Mononuclear cell (primary cell): Measurements from ENCODE around the gene NRP2. TPM values are rescaled to one million over a fixed set of nuclear protein-coding genes. Genes with fewer than 3 reads are reported as not detected.

Experiments used
- H3K27me3 ChIP-seq: 2 replicates; pipeline ENCODE4 v1.6.0; 2011; ENCODE audit warnings: low read length, control low read depth; ENCODE audit not compliant: insufficient read depth
- H3K4me1 ChIP-seq: 2 replicates; pipeline ENCODE4 v1.5.1; 2011; ENCODE audit warnings: mild to moderate bottlenecking, low read length, control low read depth; ENCODE audit not compliant: insufficient read depth
- H3K4me3 ChIP-seq: 2 replicates; pipeline ENCODE4 v1.5.1; 2011; ENCODE audit warnings: mild to moderate bottlenecking, low read length, moderate library complexity
- H3K9me3 ChIP-seq: 2 replicates; pipeline ENCODE4 v1.5.1; 2011; ENCODE audit warnings: low read depth, mild to moderate bottlenecking, control low read depth, low read length
- total RNA-seq: library from RNA; depleted of rRNA; stranded (reverse); fragments of >200 nt; gene quantifications from one replicate; pipeline ENCODE4 v1.2.3, GENCODE V29; 2012

The NRP2 gene
- total RNA-seq, 1 donor, result 7.5 TPM

GRCh38 chr2:205768815-205769494 lies 86.7 kb downstream of the NRP2 start:
- Histone ChIP-seq H3K4me3 (no peak overlapping the region), H3K27me3 (peaks cover 8% of the 10 kb centered on the region), H3K4me1 (peaks cover 3% of the 10 kb centered on the region), H3K9me3 (no peaks in the 10 kb centered on the region)

GRCh38 chr2:205769495-205769850 lies 87.2 kb downstream of the NRP2 start:
- Histone ChIP-seq H3K9me3 (no peaks in the 10 kb centered on the region), H3K4me1 (peaks cover 3% of the 10 kb centered on the region), H3K27me3 (peaks cover 4% of the 10 kb centered on the region), H3K4me3 (no peak overlapping the region)

GRCh38 chr2:205769879-205770278 lies 87.6 kb downstream of the NRP2 start:
- H3K4me1 ChIP-seq, result peaks cover 3% of the 10 kb centered on the region
- peaks cover 4% of the 10 kb centered on the region for H3K27me3 ChIP-seq
- H3K9me3 ChIP-seq, result no peaks in the 10 kb centered on the region
- H3K4me3 ChIP-seq, result no peak overlapping the region

GRCh38 chr2:205770577-205770976 lies 88.3 kb downstream of the NRP2 start:
- H3K9me3 ChIP-seq, result no peaks in the 10 kb centered on the region
- peaks cover 3% of the 10 kb centered on the region for H3K4me1 ChIP-seq
- H3K27me3 ChIP-seq, result peaks cover 4% of the 10 kb centered on the region
- no peak overlapping the region for H3K4me3 ChIP-seq

- no peaks in the 10 kb centered on the region for H3K9me3 ChIP-seq
- H3K4me1 ChIP-seq, result peaks cover 3% of the 10 kb centered on the region
- no peak overlapping the region for H3K4me3 ChIP-seq
- H3K27me3 ChIP-seq, result peaks cover 4% of the 10 kb centered on the region
These were observed 88.7 kb downstream of the NRP2 start for GRCh38 chr2:205771031-205771430.

GRCh38 chr2:205771666-205772065 lies 89.4 kb downstream of the NRP2 start:
- H3K27me3 ChIP-seq, result peaks cover under 1% of the 10 kb centered on the region
- no peak overlapping the region for H3K4me3 ChIP-seq
- peaks cover 3% of the 10 kb centered on the region for H3K4me1 ChIP-seq
- no peaks in the 10 kb centered on the region for H3K9me3 ChIP-seq

GRCh38 chr2:205772983-205773382 lies 90.7 kb downstream of the NRP2 start:
- H3K9me3 ChIP-seq, result no peaks in the 10 kb centered on the region
- H3K4me3 ChIP-seq, result no peak overlapping the region
- no peaks in the 10 kb centered on the region for H3K27me3 ChIP-seq
- no peaks in the 10 kb centered on the region for H3K4me1 ChIP-seq

- H3K4me1 ChIP-seq, result no peaks in the 10 kb centered on the region
These were observed 91.7 kb downstream of the NRP2 start for GRCh38 chr2:205773989-205774388.

GRCh38 chr2:205775097-205775877 lies 93.0 kb downstream of the NRP2 start:
- Histone ChIP-seq H3K27me3 (no peaks in the 10 kb centered on the region), H3K9me3 (no peaks in the 10 kb centered on the region), H3K4me3 (no peak overlapping the region), H3K4me1 (no peaks in the 10 kb centered on the region)

More at GRCh38 chr2:205773989-205774388, 91.7 kb downstream of the NRP2 start:
- Histone ChIP-seq H3K9me3 (no peaks in the 10 kb centered on the region), H3K27me3 (no peaks in the 10 kb centered on the region), H3K4me3 (no peak overlapping the region)

GRCh38 chr2:205776139-205776538 lies 93.8 kb downstream of the NRP2 start:
- H3K4me3 ChIP-seq, result no peak overlapping the region
- no peaks in the 10 kb centered on the region for H3K4me1 ChIP-seq
- H3K9me3 ChIP-seq, result no peaks in the 10 kb centered on the region
- H3K27me3 ChIP-seq, result no peaks in the 10 kb centered on the region

GRCh38 chr2:205776720-205777119 lies 94.4 kb downstream of the NRP2 start:
- Histone ChIP-seq H3K4me1 (no peaks in the 10 kb centered on the region), H3K9me3 (no peaks in the 10 kb centered on the region), H3K27me3 (no peaks in the 10 kb centered on the region), H3K4me3 (no peak overlapping the region)

GRCh38 chr2:205778356-205778755 lies 96.1 kb downstream of the NRP2 start:
- no peaks in the 10 kb centered on the region for H3K4me1 ChIP-seq

GRCh38 chr2:205780645-205781044 lies 98.3 kb downstream of the NRP2 start:
- Histone ChIP-seq H3K27me3 (no peaks in the 10 kb centered on the region), H3K9me3 (no peaks in the 10 kb centered on the region), H3K4me1 (no peaks in the 10 kb centered on the region), H3K4me3 (no peak overlapping the region)

More at GRCh38 chr2:205778356-205778755, 96.1 kb downstream of the NRP2 start:
- H3K27me3 ChIP-seq, result no peaks in the 10 kb centered on the region
- no peak overlapping the region for H3K4me3 ChIP-seq
- no peaks in the 10 kb centered on the region for H3K9me3 ChIP-seq

- Histone ChIP-seq H3K4me3 (no peak overlapping the region), H3K4me1 (no peaks in the 10 kb centered on the region), H3K9me3 (no peaks in the 10 kb centered on the region), H3K27me3 (no peaks in the 10 kb centered on the region)
These were observed 99.1 kb downstream of the NRP2 start for GRCh38 chr2:205781244-205781931.

- Histone ChIP-seq H3K9me3 (no peaks in the 10 kb centered on the region), H3K27me3 (no peaks in the 10 kb centered on the region), H3K4me3 (no peak overlapping the region), H3K4me1 (no peaks in the 10 kb centered on the region)
These were observed 100.6 kb downstream of the NRP2 start for GRCh38 chr2:205782941-205783340.
